ENCODE results near the gene TRABD2A. TPM values are rescaled to one million over a fixed set of nuclear protein-coding genes. Genes with fewer than 3 reads are reported as not detected.

The TRABD2A gene
- total RNA-seq, 2 experiments from 2014 or later = 1.6 to 1.9 TPM

GRCh38 chr2:84911135-84911678 lies 30.3 kb upstream of the TRABD2A start:
- intact Hi-C loops (cut with micrococcal nuclease; ENCODE audit: unreplicated experiment) = no loop called here
- no TSS peak for BruUV-seq (replicated peaks)
- TF ChIP-seq CTCF (conservative IDR thresholded peaks at IDR 0.05; ENCODE audit: low read length) = no peak
- TF ChIP-seq EZH2phosphoT487 (IDR thresholded peaks at IDR 0.05; ENCODE audit: borderline replicate concordance, low read depth, low read length) = no peak
- H4K20me1 ChIP-seq (ENCODE audit: insufficient read depth, low read length) = peaks cover 6% of the 10 kb centered on the region; the same call in 1 of the 2 replicates
- H3K79me2 ChIP-seq (ENCODE audit: insufficient read depth, low read depth, low read length) = peaks cover 8% of the 10 kb centered on the region
- DNase-seq (ENCODE audit: low spot score) = no peak
- H3K4me2 ChIP-seq (ENCODE audit: low read length) = no peak overlapping the region
- H3K36me3 ChIP-seq (ENCODE audit: insufficient read depth, low read length) = peaks cover 18% of the 10 kb centered on the region
- CTCF ChIA-PET (ENCODE audit: unreplicated experiment) = no interaction called here
- no peak overlapping the region for H3K4me3 ChIP-seq (ENCODE audit: low read depth, low read length, poor library complexity, severe bottlenecking)
- H3K9me2 ChIP-seq (ENCODE audit: insufficient read depth, low read length) = no peaks in the 10 kb centered on the region
- peaks cover 9% of the 10 kb centered on the region for H3K4me1 ChIP-seq (ENCODE audit: insufficient read depth, low read length, poor library complexity, severe bottlenecking)
- no peaks in the 10 kb centered on the region for H3K9me3 ChIP-seq (ENCODE audit: low read length)
- POLR2A ChIA-PET = interaction anchor here (0.6 kb wide), 1 partner anchor 44 kb away, joined by 5 read pairs; no protein-coding TSS in a partner anchor
- no peak overlapping the region for H2AFZ ChIP-seq (ENCODE audit: low read length)
- no peak overlapping the region for H3K27ac ChIP-seq (ENCODE audit: low read depth, low read length, poor library complexity, severe bottlenecking)

DNA sequence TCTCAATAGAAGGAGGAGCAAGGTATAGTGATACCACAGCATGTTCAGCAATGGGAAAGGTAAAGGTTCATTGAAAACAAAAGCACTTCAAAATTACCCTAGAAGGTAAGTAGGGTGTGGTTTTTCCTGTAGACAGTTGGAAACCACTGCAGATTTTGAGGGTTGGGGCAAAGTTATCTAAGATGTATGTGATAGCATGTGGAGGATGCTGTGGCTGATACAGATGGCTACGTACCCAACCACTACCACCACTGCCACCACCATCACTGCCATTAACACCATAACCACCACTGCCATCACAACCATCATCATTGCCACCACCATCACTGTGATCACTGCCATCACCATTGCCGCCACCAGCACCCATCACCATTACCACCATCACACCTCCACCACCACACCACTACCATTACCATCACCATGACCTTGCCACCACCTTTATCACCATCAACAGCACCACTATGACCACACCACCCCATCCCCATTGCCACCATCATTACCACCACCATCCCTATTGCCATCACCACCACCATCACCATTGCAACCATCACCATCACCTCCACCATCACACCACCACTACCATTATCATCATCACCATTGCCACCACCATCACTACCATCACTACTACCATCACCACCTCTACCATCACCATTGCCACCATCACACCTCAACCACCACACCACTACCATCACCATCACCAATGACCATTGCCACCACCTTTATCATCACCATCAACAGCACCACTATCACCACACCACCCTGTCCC lies 28.2 kb upstream of the TRABD2A start:
- Histone ChIP-seq H3K9me3 (ENCODE audit: low read length) (no peaks in the 10 kb centered on the region), H3K79me2 (ENCODE audit: insufficient read depth, low read depth, low read length) (peaks cover 14% of the 10 kb centered on the region), H3K4me3 (ENCODE audit: low read depth, low read length, poor library complexity, severe bottlenecking) (no peak overlapping the region), H3K9me2 (ENCODE audit: insufficient read depth, low read length) (no peaks in the 10 kb centered on the region), H3K4me2 (ENCODE audit: low read length) (no peak overlapping the region), H3K4me1 (ENCODE audit: insufficient read depth, low read length, poor library complexity, severe bottlenecking) (peaks cover 15% of the 10 kb centered on the region), H3K36me3 (ENCODE audit: insufficient read depth, low read length) (peaks cover 20% of the 10 kb centered on the region), H2AFZ (ENCODE audit: low read length) (no peak overlapping the region), H4K20me1 (ENCODE audit: insufficient read depth, low read length) (peaks cover 6% of the 10 kb centered on the region; the same call in 1 of the 2 replicates), H3K27ac (ENCODE audit: low read depth, low read length, poor library complexity, severe bottlenecking) (no peak overlapping the region)
- no TSS peak for BruUV-seq (replicated peaks)
- DNase-seq (ENCODE audit: low spot score) = no peak
- intact Hi-C loops (cut with micrococcal nuclease; ENCODE audit: unreplicated experiment) = no loop called here
- POLR2A ChIA-PET = interaction anchor here (3.7 kb wide), 1 partner anchor 10 kb away, joined by 41 read pairs; no protein-coding TSS in a partner anchor
- TF ChIP-seq CTCF (conservative IDR thresholded peaks at IDR 0.05; ENCODE audit: low read length) (no peak), EZH2phosphoT487 (IDR thresholded peaks at IDR 0.05; ENCODE audit: borderline replicate concordance, low read depth, low read length) (no peak)
- CTCF ChIA-PET (ENCODE audit: unreplicated experiment) = no interaction called here
